Measurements from ENCODE around the gene ZNF511.

DNA sequence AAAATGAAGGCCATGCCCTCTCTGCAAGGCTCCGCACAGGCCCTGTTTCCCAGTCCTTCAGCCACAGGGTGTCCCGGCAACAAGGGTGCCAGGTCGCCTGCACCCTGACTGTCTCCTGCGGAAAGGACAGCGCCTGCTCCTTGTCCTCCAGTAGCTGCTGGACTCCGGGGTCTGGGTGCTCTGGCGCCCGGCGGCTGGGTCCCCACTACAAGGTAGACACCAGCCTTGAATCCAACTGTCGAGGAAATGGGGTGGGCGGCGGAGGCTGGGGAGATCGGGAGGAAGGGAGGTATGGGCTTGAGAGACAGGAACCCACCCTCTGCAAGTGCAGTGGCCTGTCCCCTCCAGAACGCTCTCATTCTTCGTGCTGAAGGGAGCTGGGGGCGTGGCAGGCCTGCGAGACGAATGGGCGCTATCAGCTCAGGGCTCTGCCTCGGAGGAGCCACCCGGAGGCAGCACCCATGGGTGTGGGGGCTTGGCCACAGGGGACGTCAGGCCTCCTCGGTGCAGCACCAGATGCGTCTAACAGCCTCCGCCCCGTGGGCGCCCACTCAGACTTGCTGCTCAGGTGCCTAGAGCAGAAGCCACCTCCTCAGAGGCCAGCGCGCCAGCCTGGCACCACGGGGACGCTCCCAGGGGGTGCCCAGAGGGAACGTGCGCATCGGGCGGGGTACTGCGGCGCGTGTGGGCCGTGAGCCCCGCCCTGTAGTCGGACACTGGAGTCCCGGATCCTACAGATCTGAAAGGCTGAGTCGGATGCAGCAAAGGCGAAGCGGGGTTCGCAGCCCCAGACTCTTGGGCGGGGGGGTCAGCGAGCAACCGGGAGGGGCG lies 47.6 kb upstream of the ZNF511 start:
- TF ChIP-seq, protein P1, sequence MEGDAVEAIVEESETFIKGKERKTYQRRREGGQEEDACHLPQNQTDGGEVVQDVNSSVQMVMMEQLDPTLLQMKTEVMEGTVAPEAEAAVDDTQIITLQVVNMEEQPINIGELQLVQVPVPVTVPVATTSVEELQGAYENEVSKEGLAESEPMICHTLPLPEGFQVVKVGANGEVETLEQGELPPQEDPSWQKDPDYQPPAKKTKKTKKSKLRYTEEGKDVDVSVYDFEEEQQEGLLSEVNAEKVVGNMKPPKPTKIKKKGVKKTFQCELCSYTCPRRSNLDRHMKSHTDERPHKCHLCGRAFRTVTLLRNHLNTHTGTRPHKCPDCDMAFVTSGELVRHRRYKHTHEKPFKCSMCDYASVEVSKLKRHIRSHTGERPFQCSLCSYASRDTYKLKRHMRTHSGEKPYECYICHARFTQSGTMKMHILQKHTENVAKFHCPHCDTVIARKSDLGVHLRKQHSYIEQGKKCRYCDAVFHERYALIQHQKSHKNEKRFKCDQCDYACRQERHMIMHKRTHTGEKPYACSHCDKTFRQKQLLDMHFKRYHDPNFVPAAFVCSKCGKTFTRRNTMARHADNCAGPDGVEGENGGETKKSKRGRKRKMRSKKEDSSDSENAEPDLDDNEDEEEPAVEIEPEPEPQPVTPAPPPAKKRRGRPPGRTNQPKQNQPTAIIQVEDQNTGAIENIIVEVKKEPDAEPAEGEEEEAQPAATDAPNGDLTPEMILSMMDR (IDR thresholded peaks at IDR 0.05) = no peak
- TF ChIP-seq EZH2 (IDR thresholded peaks at IDR 0.05; ENCODE audit: borderline replicate concordance, insufficient read depth, low read depth, low read length, poor library complexity, severe bottlenecking) = no peak
